ENCODE measurements around the gene BCAR3.
A peak's percentile ranks its signal among the peaks of the same experiment; 100 is the strongest.

The BCAR3 gene

GRCh38 chr1:93683234-93683633, 1.6 kb upstream of the BCAR3 start:
- DNase-seq (ENCODE audit: low spot score) = no peak
- in situ Hi-C loops (cut with MboI; ENCODE audit: low pct_unique_long_range_greater_than_20kb, low sequenced_read_pairs, unreplicated experiment) = no loop called here
- TF ChIP-seq, protein P1, sequence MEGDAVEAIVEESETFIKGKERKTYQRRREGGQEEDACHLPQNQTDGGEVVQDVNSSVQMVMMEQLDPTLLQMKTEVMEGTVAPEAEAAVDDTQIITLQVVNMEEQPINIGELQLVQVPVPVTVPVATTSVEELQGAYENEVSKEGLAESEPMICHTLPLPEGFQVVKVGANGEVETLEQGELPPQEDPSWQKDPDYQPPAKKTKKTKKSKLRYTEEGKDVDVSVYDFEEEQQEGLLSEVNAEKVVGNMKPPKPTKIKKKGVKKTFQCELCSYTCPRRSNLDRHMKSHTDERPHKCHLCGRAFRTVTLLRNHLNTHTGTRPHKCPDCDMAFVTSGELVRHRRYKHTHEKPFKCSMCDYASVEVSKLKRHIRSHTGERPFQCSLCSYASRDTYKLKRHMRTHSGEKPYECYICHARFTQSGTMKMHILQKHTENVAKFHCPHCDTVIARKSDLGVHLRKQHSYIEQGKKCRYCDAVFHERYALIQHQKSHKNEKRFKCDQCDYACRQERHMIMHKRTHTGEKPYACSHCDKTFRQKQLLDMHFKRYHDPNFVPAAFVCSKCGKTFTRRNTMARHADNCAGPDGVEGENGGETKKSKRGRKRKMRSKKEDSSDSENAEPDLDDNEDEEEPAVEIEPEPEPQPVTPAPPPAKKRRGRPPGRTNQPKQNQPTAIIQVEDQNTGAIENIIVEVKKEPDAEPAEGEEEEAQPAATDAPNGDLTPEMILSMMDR (IDR thresholded peaks at IDR 0.05; ENCODE audit: extremely low read depth, insufficient read depth, missing control alignments) = no peak

DNA sequence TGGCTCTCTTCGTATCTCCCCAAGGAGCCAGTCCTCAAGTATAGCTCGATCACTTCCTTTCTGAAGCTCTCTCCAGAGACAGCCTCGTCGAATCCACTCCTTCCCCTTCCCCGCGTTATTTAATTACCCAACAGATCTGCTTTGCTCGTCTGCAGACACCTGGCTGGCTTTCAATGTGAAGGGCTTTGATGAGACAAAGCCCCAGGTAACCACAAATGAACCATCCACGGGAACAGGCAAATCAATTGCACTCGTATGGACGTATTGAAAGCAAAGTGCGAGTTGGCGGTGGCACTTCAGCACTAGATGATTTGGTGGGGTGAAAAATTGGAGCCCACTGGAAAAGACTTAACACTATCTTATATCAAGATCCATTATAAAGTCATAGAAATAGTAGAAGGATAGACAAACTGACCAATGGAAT, 364 bp upstream of the BCAR3 start:
- no peak for DNase-seq (ENCODE audit: low spot score)
- TF ChIP-seq, protein P1 (IDR thresholded peaks at IDR 0.05; ENCODE audit: extremely low read depth, insufficient read depth, missing control alignments) = no peak
- in situ Hi-C loops (cut with MboI; ENCODE audit: low pct_unique_long_range_greater_than_20kb, low sequenced_read_pairs, unreplicated experiment) = no loop called here

- in situ Hi-C loops (cut with MboI; ENCODE audit: low pct_unique_long_range_greater_than_20kb, low sequenced_read_pairs, unreplicated experiment) = no loop called here
- TF ChIP-seq, protein P1 (IDR thresholded peaks at IDR 0.05; ENCODE audit: extremely low read depth, insufficient read depth, missing control alignments) = peak; percentile 64
- DNase-seq (ENCODE audit: low spot score) = peak; percentile 87
Observed at GRCh38 chr1:93680420-93681100, 1.1 kb downstream of the BCAR3 start.

DNA sequence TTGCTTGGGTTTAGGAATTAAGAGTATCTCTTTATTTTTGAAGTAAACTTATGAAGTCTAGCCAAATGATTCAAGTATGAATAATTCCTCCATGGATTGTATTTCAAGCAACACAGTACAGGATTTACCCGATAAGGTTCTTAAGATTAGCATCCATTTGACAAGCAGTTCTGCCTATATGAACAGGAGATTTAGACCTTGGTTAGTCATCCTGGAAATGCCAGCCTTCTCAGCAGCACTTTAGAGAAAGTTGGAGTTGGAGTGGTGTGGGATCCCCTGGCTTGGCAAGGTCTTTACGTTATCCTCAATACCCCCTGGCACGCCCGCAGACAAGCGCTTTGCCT, 1.6 kb downstream of the BCAR3 start:
- DNase-seq (ENCODE audit: low spot score) = no peak
- in situ Hi-C loops (cut with MboI; ENCODE audit: low pct_unique_long_range_greater_than_20kb, low sequenced_read_pairs, unreplicated experiment) = no loop called here
- TF ChIP-seq, protein P1 (IDR thresholded peaks at IDR 0.05; ENCODE audit: extremely low read depth, insufficient read depth, missing control alignments) = no peak

- TF ChIP-seq, protein P1 (IDR thresholded peaks at IDR 0.05; ENCODE audit: extremely low read depth, insufficient read depth, missing control alignments) = no peak
- in situ Hi-C loops (cut with MboI; ENCODE audit: low pct_unique_long_range_greater_than_20kb, low sequenced_read_pairs, unreplicated experiment) = no loop called here
- DNase-seq (ENCODE audit: low spot score) = no peak
Observed at GRCh38 chr1:93679546-93679945, 2.1 kb downstream of the BCAR3 start.

DNA sequence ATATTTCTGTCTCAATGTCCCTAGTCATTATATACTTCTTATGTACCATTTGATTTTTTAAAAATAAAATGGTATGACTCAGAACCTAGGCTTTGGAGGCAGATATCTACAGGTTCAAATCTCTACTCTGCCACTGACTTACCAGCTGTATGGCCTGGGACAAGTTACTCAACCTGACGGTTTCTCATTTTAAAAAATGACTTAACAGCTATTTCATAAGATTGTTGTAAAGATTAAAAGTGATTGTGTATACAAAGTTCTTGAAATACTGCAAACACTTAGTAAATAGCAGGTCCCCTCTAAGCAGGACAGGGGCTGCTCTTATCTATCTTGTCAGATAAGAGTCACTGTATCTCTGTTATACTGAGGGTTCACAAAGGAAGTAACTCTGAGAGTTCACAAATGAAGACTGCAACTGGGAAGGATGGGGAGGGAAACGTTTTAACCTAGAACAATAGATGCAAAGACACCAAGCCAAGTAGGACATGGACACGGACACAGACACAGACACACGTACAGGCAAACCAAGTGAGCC, 2.6 kb downstream of the BCAR3 start:
- no peak for DNase-seq (ENCODE audit: low spot score)
- in situ Hi-C loops (cut with MboI; ENCODE audit: low pct_unique_long_range_greater_than_20kb, low sequenced_read_pairs, unreplicated experiment) = no loop called here
- TF ChIP-seq, protein P1 (IDR thresholded peaks at IDR 0.05; ENCODE audit: extremely low read depth, insufficient read depth, missing control alignments) = no peak
